Peyer's patch (tissue), 4 donors: Measurements from ENCODE around the gene AMPD3.

Experiments used
- CTCF ChIP-seq, 6 experiments: fragments of 450-650 bp in 4 of 6; fragments of 200-600 bp in 2 of 6; sonication (generic) in 1 of 6; IDR thresholded peaks; one replicate each; pipeline ENCODE4 v1.5.1; 2017 to 2019; ENCODE audit warnings: antibody characterized with exemption in 6 of 6, mild to moderate bottlenecking in 3 of 6, moderate library complexity in 1 of 6
- POLR2A ChIP-seq, 2 donors: fragments of 450-650 bp; IDR thresholded peaks; one replicate each; pipeline ENCODE4 v1.5.1; 2017; ENCODE audit warnings: antibody characterized with exemption in 2 of 2, mild to moderate bottlenecking in 2 of 2, moderate library complexity in 2 of 2

- no peak for TF ChIP-seq POLR2A (IDR thresholded peaks at IDR 0.05)
- no peak for TF ChIP-seq CTCF (IDR thresholded peaks at IDR 0.05)
These were observed 22.6 kb downstream of the AMPD3 start for GRCh38 chr11:10477690-10478046.
